CD4-positive, alpha-beta T cell treated with Interleukin-21 for 1 hour (primary cell): ENCODE measurements around the gene SLC46A1.
"Not testable (repeated sequence)": the region's sequence is repeated elsewhere in the genome, so short reads cannot be mapped to it uniquely, and the experiment has no call there.

Experiments used
- DNase-seq: peaks from one replicate; pipeline ENCODE4 v3.0.0-alpha.2; 2020

The SLC46A1 gene

GRCh38 chr17:28405632-28406472, at the start of gene SLC46A1:
Gene SLC46A1, minus strand, starts transcription at chr17:28406212. Its CDS starts 98 bp downstream, at chr17:28406114.
- peak; percentile 25 for DNase-seq

GRCh38 chr17:28449859-28450258, 43.8 kb upstream of the SLC46A1 start:
- no peak for DNase-seq

GRCh38 chr17:28447396-28447760, 41.4 kb upstream of the SLC46A1 start:
- no peak for DNase-seq

DNA sequence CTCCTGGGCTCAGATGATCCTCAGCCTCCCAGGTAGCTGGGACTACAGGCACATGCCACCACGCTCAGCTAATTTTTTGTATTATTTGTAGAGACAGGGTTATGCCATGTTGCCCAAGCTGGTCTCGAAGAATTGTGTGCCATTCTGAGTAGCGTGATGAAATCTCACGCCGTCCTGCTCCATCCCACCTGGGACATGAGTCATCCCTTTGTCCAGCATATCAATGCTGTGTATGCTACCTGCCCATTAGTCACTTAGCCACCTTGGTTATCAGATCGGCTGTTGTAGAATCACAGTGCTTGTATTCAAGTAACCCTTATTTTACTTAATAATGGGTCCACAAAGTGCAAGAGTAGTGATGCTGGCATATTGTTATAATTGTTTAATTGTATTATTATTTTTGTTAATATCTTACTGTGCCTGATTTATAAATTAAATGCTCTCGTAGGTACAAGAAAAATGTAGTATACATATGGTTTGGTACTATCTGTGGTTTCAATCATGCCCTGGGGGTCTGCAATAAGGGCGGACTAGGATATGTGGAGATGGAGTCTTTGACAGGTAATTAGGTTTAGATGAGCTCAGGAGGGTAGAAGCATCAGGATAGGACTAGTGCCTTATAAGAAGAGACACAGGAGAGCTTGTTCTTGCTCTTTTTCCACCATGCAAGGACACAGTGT, 40.8 kb upstream of the SLC46A1 start:
- no peak for DNase-seq

DNA sequence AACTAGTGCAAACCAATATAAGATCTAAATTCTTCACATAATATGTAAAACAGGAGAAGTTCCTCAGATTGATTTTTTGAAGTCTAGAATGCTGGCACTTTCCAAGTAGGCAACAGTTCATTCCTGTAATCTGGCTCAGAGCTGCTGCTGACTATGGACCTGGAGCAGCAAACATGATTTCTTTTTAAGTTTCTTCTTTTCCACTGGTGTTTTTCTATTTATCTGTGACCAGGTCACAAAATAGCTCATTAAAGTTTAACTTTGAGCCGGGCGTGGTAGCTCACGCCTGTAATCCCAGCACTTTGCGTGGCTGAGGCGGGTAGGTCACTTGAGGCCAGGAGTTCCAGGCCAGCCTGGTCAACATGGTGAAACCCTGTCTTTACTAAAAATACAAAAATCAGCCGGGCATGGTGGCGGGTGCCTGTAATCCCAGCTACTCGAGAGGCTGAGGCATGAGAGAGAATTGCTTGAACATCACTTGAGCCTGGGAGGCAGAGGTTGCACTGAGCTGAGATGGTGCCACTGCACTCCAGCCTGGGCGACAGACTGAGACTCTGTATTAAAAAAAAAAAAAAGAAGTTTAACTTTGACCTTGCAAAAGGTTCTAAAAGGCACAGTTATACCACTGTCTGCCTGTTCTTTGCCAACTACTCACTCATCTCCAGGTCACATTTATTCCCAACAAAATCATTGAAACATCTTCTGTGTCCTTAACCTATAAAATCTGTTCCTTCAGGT, 38.1 kb upstream of the SLC46A1 start:
- no peak for DNase-seq

GRCh38 chr17:28434326-28434725, 28.3 kb upstream of the SLC46A1 start:
- not testable (repeated sequence) for DNase-seq

- no peak for DNase-seq
Observed at GRCh38 chr17:28433721-28434120, 27.7 kb upstream of the SLC46A1 start.

- not testable (repeated sequence) for DNase-seq
Observed at GRCh38 chr17:28427982-28428381, 22.0 kb upstream of the SLC46A1 start.

DNA sequence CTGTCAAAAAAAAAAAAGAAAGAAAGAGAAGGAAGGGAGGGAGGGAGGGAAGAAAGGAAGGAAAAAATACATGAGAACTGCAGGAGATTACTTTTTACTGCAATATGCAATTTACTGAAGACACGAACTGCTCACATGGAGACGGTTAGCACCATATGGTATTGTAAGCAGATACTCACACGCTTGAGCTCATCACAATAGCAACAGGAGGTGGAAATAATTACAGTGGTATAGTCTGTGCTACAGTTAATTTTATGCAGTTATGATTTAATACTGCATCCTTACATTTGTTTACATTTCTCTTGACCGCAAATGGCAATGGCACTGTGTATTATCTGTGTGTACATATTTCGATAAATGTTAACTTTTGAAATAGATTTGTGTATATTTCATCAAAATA, 21.4 kb upstream of the SLC46A1 start:
- no peak for DNase-seq

DNA sequence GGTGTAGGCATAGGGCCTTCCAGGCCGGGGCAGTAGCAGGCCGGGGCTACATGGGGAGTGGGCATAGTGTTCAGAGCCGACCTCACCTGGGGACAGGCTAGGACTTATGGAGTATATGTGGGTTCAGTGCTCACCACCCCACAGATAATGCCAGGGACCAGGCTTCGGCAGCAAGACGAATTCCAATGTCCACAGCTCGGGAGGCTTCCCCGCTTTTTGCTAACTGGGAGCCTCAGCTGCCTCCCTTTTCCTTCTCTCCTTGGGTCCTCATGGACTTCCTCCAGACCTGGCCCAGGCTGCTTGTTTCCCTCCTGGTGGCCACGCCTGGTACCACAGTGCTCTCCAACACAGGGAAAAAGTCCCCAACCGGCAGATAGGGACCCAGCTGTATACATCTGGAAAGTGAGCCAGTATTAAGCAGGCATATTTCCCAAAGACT, 20.1 kb upstream of the SLC46A1 start:
- no peak for DNase-seq

DNA sequence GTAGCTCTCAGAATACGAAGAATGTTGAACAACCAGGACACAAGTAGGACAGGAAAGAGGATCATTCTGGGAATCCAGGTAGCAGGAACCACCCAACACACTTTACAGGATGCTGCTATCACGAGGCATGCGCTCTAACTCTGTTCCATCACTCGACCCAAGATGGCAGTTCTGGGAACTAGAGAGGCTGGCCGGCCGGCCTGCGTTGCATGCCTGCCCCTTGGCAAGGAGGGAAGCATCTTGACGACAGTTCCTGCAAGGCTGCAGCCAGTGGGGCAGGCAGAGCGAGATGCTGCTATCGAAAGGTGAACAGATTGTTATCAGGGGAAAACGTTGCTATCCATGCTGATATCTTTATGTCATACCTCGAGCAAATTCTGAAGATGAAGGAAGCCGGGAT, 19.2 kb upstream of the SLC46A1 start:
- DNase-seq: no peak

- DNase-seq: no peak
Observed at GRCh38 chr17:28421787-28422305, 15.8 kb upstream of the SLC46A1 start.

- DNase-seq: peak; percentile 64
Observed at GRCh38 chr17:28416703-28417311, 10.8 kb upstream of the SLC46A1 start.

DNA sequence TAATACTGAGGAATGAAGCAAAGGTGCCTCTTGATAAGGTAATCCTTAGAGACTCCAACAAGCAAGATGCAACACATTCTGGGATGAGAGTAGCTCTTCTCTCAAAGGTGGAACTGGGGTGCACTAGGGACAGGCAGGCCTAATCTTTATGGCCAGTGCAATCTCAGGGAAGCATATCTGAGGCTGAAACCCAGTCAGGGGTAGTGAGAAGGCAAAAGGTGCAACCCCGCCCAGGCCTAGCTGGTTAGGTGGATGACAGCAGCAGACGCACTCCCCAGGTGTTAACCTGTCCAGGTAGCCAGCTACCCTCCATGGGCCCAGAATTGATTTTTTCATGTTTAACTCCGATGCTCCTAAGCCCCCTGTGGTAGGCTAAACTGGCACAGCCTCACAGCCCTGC, 9.9 kb upstream of the SLC46A1 start:
- no peak for DNase-seq

GRCh38 chr17:28413804-28414203, 7.8 kb upstream of the SLC46A1 start:
- no peak for DNase-seq

DNA sequence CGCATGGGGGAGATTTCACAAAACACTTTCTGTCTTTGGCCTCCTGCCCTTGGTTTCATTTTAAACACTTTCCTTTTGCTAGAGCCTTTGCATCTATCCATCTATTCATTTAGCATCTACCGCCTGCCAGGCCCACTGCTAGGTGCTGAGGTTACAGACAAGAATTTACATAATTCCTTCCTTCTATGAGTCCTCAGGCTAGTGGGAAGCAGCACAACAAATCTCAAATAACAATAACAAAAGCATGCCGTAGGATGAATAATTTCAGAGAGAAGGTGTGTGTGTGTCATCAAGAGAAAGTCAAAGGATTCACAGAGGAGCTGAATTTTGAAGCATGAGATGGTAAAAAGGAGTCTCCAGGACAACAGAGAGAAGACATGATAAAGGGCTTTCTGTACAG, 6.1 kb upstream of the SLC46A1 start:
- no peak for DNase-seq

DNA sequence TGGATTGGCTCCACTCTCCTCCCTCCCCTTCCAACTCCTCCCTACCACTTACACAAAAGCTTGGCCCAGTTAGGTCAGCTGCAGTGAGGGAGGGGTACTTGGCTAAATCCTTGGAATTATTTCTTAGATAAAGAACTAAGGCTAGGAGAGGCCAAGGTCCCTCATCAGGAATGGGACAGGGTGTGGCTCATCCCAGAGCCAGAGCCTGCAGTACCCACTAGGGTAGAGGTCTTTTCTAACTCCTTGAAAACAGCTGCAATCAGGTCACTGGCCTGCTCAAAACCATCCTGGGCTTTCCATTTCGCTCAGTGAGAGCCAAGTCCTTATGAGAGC, 1.9 kb upstream of the SLC46A1 start:
- DNase-seq: no peak

DNA sequence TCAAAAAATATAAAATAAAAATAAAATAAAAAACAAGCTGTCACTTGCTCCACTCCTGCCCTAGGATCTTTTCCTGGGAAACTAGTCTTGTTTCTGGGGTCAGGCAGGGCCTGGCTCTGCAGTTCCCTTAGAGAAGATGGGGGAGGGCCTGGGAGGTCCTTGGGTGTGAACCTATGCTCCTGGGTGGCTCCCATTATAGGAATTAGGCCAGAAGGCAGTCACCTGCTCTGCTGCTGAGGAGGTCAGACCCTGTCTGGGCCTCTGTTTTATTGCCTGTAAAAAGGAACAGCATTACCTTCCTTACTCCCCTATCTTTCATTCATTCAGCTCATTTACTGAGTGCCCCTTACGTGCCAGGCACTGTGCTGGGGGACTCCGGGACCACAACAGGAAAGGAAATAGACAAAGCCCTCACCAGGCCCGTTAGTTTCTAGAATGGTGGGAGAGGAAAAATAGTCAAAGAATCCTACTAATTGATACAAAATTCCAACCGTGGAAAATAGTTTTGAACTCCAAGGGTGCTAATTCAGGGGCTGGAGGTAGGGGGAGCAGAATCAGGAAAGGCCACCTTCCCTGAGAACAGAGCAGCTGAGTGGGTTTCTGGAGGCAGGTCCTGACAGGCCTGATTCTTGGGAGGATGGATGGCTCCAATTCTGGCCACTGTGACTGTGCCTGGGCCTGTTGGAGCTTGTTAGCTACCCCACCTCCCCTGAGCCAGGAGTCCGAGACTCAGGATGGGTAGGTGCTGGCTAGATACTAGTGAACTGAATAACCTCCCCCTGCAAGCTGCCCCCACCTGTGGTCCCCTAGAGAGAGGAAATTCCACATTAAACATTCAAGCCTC, 1.3 kb upstream of the SLC46A1 start:
- DNase-seq: no peak

GRCh38 chr17:28406473-28406814, 432 bp upstream of the SLC46A1 start:
- no peak for DNase-seq

DNA sequence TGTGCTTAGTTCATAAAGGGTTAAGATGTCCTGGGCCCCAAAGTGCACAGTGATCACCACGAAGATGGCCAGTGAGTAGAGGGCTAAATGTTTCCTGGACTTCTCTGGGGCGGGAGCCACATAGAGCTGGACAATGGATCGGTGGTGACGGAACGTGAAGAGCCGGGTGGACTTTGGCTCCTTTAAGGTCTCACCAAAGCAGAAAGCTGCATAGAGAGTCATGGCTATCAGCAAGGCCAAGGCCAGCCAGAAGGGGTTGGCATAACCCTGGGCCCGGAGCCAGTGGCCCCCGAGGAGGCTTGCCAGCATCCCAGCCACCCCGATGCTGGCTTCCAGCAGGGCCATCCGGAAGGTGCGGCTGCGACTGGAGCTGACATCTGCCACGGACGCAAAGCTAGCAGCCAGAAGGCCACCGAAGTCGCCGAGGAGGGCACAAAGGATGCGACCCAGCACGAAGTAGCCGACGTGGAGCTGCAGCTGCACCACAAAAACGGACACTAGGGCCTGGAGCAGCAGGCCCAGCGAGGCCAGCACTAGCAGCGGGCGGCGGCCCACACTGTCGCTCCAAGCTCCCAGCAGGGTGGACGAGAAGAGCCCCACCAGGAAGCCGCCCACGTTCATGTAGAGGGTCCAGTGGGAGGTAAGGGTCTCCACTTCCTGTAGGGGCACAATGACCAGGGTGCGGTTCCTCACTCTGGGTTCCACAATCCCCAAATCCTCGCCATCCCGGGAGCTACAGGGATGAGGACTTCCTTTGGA, 1.0 kb downstream of the SLC46A1 start:
- no peak for DNase-seq

- DNase-seq: no peak
Observed at GRCh38 chr17:28404461-28404811, 1.6 kb downstream of the SLC46A1 start.

DNA sequence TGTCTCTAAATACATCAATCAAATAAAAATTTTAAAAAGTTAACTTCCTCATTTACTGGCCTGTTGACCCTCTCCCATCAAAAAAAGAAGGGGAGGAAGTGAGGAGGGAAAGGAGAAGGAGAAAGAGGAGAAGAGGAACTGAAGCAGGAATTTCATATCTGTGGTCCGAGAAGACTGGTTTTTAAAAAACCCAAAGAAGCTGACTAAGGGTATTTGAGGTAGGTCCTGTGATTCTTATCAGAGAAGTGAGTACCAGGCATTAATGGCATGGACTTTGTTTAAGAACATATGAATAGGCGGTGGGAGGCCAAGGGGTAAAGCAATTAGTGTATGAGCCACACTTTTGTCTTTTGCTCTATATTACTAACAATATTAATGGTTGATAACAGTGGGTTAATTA, 2.0 kb downstream of the SLC46A1 start:
- no peak for DNase-seq
